Measurements from ENCODE around the gene RBM47. TPM values are rescaled to one million over a fixed set of nuclear protein-coding genes. Genes with fewer than 3 reads are reported as not detected.

RBM47 gene
- total RNA-seq, 2 experiments from 2014 or later, result 1.7 to 2.6 TPM

DNA sequence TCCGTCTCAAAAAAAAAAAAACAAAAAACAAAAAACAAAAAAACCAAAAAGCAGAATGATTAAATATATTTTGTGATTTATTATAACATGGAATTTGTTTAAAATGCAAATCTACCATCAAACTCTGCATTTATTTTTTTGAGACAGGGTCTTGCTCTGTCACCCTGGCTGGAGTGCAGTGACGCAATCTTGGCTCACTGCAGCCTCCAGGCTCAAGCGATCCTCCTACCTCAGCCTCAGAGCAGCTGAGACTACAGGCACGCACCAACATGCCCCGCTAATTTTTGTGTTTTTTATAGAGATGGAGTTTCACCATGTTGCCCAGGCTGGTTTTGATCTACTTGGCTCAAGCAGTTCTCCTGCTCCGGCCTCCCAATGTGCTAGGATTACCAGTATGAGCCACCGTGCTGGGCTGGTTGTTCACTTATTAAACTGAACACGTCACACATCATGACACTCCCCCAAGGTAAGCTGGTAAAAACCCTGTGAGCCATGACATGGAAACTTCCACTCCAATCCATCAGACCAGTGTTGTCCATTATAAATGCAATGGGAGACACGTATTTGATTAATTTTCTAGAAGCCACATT lies 45.7 kb downstream of the RBM47 start:
- POLR2A ChIA-PET, result no interaction called here
- no peak for DNase-seq
- peaks cover 2% of the 10 kb centered on the region for H3K27me3 Mint-ChIP-seq
- H3K27ac Mint-ChIP-seq, result no peak overlapping the region
- peaks cover 8% of the 10 kb centered on the region for H3K4me1 Mint-ChIP-seq (ENCODE audit: low read depth)
- intact Hi-C loops (cut with micrococcal nuclease), result no loop called here
- H3K9me3 Mint-ChIP-seq, result no peaks in the 10 kb centered on the region
- no peak overlapping the region for H3K4me3 Mint-ChIP-seq
- H3K36me3 Mint-ChIP-seq, result no peaks in the 10 kb centered on the region
- CTCF ChIA-PET, result no interaction called here

DNA sequence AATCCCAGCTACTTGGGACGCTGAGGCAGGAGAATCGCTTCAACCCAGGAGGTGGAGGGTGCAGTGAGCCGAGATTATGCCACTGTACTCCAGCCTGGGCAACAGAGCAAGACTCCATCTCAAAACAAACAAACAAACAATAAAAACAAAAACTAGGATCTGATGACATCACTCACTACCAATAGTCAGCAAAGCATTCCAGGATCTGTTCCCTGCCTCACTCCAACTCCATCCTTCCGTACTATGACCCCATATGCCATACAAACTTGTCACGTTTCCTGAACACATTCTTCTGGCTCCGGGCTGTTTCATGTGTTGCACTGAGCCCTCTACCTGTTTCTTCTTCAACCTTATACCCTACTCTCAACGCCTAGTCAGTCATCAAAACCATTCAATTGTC lies 47.3 kb downstream of the RBM47 start:
- peaks cover 2% of the 10 kb centered on the region for H3K27me3 Mint-ChIP-seq
- CTCF ChIA-PET, result no interaction called here
- no peaks in the 10 kb centered on the region for H3K9me3 Mint-ChIP-seq
- DNase-seq, result no peak
- no peaks in the 10 kb centered on the region for H3K36me3 Mint-ChIP-seq
- POLR2A ChIA-PET, result no interaction called here
- H3K4me1 Mint-ChIP-seq (ENCODE audit: low read depth), result peaks cover 8% of the 10 kb centered on the region
- intact Hi-C loops (cut with micrococcal nuclease), result no loop called here
- H3K27ac Mint-ChIP-seq, result no peak overlapping the region
- H3K4me3 Mint-ChIP-seq, result no peak overlapping the region

DNA sequence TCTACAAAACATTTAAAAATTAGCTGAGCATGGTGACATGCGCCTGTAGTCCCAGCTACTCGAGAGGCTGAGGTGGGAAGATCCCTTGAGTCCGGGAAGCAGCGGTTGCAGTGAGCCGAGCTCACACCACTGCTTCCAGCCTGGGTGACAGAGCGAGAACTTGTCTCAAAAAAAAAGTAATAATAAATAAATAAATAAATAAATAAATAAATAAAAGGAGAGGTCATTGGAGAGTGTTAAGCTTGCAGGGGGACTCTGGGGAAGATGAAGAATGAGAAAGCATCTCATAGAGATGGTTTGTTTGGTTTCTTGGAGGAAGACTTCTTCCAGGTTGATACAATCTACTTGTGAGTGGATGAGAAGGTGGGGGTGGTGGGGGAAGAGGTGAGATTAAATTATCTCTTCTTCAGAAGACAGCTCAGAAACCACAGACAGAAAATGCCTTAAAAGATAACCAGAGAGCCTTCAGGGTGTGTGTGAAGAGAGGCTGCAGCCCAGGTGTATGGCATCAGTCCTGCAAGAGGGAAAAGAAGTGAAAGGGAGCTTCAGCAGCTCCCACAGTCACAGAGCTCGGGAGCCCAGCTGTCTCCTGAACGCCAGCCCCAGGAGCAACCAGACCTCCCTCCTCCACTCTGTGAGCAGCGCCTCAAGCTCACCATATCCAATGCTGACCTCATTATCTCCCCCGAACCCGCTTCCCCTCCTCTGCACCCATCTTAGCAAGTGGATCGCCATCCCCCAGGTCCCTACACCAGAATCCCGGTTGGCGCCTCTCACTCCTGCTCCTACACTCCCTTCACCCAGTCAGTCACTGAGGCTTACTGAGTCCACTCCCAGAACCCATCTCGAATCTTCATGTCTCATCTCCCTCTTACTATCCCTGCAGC lies 48.2 kb downstream of the RBM47 start:
- intact Hi-C loops (cut with micrococcal nuclease), result no loop called here
- peaks cover 2% of the 10 kb centered on the region for H3K27me3 Mint-ChIP-seq

DNA sequence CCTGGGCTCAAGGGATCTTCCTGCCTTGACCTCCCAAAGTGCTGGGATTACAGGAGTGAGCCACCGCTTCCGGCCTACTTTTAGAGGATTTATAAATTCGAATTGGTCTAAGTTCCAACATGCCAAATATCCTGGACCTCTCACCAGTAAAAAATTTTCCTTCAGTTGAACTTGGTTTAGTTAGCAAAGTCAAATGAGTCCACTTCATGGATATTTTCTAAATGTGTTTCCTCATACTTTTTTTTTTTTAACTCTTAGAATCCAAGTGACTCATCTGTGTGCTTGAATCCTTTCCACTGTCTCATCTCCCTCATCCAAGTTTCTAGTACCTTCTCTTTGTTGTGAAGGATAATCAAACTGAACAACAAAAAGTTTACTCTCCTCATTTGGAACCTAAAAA lies 49.7 kb downstream of the RBM47 start:
- intact Hi-C loops (cut with micrococcal nuclease), result no loop called here
- CTCF ChIA-PET, result no interaction called here

More for the DNA sequence above, 48.2 kb downstream of the RBM47 start:
- Mint-ChIP-seq H3K4me3 (no peak overlapping the region), H3K27ac (no peak overlapping the region), H3K36me3 (no peaks in the 10 kb centered on the region), H3K9me3 (no peaks in the 10 kb centered on the region), H3K4me1 (ENCODE audit: low read depth) (peaks cover 16% of the 10 kb centered on the region)
- POLR2A ChIA-PET, result interaction anchor here (0.7 kb wide), 1 partner anchor 1313 kb away, joined by 3 read pairs; no protein-coding TSS in a partner anchor
- CTCF ChIA-PET, result interaction anchor here (0.6 kb wide), 2 partner anchors 259 to 262 kb away, joined by 3 read pairs; no protein-coding TSS in a partner anchor
- DNase-seq, result peak; percentile 12

DNA sequence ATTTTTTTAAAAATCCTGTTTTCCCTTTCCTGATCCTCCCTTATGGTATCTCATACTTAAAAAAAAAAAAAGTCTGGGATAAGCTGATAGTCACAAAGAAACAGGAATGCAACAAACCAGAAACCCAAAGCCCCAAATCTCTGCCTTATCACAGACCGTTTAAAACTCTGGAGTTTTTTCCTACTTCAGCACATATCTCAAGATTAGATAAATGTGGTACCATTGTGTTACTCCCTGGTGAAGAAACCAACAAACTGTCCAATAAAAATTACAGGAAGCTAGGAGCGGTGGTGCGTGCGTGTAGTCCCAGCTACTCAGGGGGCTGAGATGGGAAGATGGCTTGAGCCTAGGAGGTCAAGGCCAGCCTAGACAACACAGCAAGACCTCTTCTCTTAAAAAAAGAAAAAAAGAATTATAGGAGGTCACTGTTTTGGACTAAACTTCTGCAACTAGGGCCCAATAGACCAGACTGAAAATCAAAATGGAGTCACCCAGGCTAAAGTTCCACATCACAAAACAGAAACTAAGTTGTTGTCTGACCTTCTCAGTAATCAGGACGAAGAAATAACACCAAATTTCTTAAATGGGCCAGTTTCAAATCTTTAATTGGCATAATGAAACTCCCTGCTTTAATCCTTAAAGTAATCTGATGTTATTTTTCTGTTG lies 51.9 kb downstream of the RBM47 start:
- ChIA-PET POLR2A (no interaction called here), CTCF (interaction anchor here (0.6 to 0.9 kb wide), 2 partner anchors 77 to 263 kb away, joined by 3 read pairs; no protein-coding TSS in a partner anchor)
- Mint-ChIP-seq H3K9me3 (no peaks in the 10 kb centered on the region), H3K36me3 (no peaks in the 10 kb centered on the region), H3K4me3 (no peak overlapping the region), H3K4me1 (ENCODE audit: low read depth) (peaks cover 31% of the 10 kb centered on the region), H3K27ac (no peak overlapping the region), H3K27me3 (peaks cover 2% of the 10 kb centered on the region)
- intact Hi-C loops (cut with micrococcal nuclease), result no loop called here
- DNase-seq, result no peak

More for the DNA sequence above, 49.7 kb downstream of the RBM47 start:
- no peak for DNase-seq
- H3K4me1 Mint-ChIP-seq (ENCODE audit: low read depth), result peaks cover 21% of the 10 kb centered on the region
- POLR2A ChIA-PET, result no interaction called here
- H3K9me3 Mint-ChIP-seq, result no peaks in the 10 kb centered on the region
- no peaks in the 10 kb centered on the region for H3K36me3 Mint-ChIP-seq
- peaks cover 2% of the 10 kb centered on the region for H3K27me3 Mint-ChIP-seq
- no peak overlapping the region for H3K4me3 Mint-ChIP-seq
- H3K27ac Mint-ChIP-seq, result no peak overlapping the region

DNA sequence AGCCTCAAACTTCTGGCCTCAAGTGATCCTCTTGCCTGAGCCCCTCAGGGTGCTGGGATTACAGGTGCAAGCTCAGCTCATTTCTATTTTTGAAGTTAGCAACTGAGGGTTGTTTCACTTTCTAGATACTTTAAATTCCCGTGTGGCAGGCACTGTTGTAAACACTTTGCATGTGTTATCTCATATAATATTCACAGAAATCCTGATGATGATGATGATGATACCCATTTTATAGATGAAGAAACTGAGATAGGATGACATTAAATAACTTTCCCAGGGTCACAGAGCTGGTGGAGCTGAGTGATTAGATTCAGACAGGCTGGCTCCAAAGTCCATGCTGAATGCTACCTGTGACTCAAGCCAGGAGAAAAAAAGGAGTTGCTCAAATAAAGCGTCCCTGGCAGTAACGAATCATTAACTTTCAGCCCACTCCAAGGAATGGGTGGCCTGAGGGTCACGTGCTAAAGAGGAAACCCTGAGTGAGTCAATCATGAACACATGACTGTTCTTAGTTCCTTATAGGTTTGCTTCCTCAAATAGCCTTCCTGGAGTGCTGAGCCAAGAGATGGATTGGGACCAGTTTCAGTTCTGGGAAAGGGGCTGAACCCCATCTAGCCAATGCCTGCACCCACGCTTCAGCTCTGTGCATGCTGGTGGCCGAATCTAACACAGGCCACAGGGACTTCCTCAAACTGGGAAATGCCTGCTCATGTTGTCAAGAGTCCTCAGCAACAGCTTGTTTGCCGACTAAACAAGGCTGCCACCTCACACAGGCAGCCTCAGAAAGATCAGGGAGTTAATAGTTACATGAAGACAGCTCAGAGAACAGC lies 52.8 kb downstream of the RBM47 start:
- intact Hi-C loops (cut with micrococcal nuclease), result no loop called here
- CTCF ChIA-PET, result no interaction called here

DNA sequence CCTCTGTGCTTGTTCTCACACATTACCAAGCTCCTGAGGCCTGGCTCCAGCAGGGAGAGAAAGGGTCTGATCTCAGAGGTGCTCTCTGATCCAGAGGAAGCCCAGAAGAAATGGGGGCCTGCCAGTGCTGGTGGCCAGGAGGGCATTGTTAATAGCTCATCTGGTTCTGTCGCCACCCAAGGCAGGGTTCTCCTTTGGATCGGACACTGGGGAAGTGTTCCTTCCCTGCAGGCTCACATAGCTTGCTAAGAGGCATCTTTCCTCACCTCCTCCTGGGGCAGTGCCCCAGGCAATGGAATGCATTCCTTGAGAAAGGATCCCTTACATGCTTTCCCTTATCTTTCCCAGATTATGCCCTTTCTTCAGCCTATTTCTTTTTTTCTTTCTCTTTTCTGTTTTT lies 53.8 kb downstream of the RBM47 start:
- ChIA-PET CTCF (no interaction called here), POLR2A (no interaction called here)
- no peaks in the 10 kb centered on the region for H3K27me3 Mint-ChIP-seq
- H3K9me3 Mint-ChIP-seq, result no peaks in the 10 kb centered on the region
- H3K27ac Mint-ChIP-seq, result no peak overlapping the region
- no peak for DNase-seq
- peaks cover 26% of the 10 kb centered on the region for H3K4me1 Mint-ChIP-seq (ENCODE audit: low read depth)
- no peak overlapping the region for H3K4me3 Mint-ChIP-seq
- no peaks in the 10 kb centered on the region for H3K36me3 Mint-ChIP-seq
- intact Hi-C loops (cut with micrococcal nuclease), result no loop called here

More for the DNA sequence above, 52.8 kb downstream of the RBM47 start:
- Mint-ChIP-seq H3K27ac (no peak overlapping the region), H3K4me1 (ENCODE audit: low read depth) (peaks cover 29% of the 10 kb centered on the region), H3K27me3 (no peaks in the 10 kb centered on the region), H3K9me3 (no peaks in the 10 kb centered on the region), H3K36me3 (no peaks in the 10 kb centered on the region), H3K4me3 (no peak overlapping the region)
- DNase-seq, result peak; percentile 26
- POLR2A ChIA-PET, result no interaction called here

DNA sequence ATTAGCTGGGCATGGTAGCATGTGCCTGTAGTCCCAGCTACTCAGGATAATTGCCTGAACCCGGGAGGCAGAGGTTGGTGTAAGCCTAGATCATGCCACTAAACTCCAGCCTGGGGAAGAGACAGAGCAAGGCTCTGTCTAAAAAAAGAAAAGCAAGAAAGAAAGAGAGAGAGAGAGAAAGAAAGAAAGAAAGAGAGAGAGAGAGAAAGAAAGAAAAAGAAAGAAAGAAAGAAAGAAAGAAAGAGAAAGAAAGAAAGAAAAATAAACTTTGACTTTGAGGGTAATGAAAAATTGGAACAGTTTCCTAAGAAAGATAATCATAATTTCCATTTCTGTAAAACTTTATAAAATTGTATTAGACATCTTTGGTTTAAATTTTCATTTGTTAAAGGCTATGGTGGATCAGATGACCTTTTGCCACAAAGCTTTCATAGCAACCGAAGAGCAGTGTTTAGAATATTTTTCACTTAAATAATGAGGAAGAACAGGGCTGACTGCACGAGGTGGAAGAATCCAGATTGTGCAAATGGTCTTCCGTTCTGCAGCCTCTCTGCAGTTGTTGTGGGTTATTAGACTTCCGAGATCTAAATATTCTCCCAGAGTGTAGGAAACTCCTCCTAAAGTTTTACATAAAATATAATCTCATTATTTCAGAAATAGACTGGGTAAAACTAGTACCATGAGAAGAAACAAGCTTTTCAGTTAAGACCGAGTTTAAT lies 55.9 kb downstream of the RBM47 start:
- no peak for DNase-seq
- intact Hi-C loops (cut with micrococcal nuclease), result no loop called here
- Mint-ChIP-seq H3K36me3 (no peaks in the 10 kb centered on the region), H3K4me3 (no peak overlapping the region), H3K9me3 (no peaks in the 10 kb centered on the region), H3K27me3 (peaks cover 3% of the 10 kb centered on the region), H3K27ac (no peak overlapping the region), H3K4me1 (ENCODE audit: low read depth) (peaks cover 26% of the 10 kb centered on the region)
- ChIA-PET POLR2A (no interaction called here), CTCF (no interaction called here)

DNA sequence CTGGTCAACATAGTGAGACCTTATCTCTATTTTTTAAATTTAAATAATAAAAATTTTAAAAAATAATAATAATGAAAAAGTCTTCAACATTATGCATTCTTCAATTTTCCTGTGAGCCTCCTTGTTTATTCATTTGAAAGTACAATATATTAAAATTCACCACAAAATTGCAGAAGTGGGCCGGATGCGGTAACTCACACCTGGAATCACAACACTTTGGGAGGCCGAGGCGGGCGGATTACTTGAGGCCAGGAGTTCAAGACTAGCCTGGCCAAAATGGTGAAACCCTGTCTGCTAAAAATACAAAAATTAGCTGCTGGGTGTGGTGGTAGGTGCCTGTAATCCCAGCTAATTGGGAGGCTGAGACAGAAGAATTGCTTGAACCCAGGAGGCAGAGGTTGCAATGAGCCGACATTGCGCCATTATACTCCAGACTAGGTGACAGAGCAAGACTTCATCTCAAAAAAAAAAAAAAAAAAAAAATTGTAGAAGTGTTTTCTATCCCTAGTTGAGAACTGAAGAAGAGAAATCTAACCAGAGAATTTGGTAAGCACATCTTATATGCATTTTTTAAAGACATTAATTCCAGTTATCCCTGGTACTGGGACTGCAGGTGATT lies 56.9 kb downstream of the RBM47 start:
- Mint-ChIP-seq H3K36me3 (no peaks in the 10 kb centered on the region), H3K27me3 (peaks cover 3% of the 10 kb centered on the region), H3K4me3 (no peak overlapping the region), H3K4me1 (ENCODE audit: low read depth) (peaks cover 26% of the 10 kb centered on the region), H3K27ac (no peak overlapping the region), H3K9me3 (no peaks in the 10 kb centered on the region)
- DNase-seq, result no peak
- ChIA-PET POLR2A (interaction anchor here (0.7 kb wide), 1 partner anchor 9 kb away, joined by 4 read pairs; no protein-coding TSS in a partner anchor), CTCF (no interaction called here)
- intact Hi-C loops (cut with micrococcal nuclease), result no loop called here

DNA sequence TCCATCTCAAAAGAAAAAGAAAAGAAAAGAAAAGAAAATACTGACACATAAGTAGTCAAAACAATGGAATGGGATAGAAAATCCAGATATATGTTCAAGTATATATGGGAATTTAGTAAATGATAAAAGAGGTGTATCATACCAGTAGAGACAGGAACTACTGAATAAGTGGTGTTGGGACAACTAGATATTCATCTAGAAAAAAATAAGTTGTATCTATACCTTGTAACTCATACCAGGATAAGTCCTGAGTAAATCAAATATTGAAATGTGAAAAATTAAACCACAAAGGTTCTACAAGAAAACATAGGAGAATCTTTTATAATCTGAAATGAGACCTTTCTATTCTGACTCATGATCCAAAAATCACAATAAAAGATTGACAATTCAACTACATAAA lies 58.5 kb downstream of the RBM47 start:
- peaks cover 15% of the 10 kb centered on the region for H3K4me1 Mint-ChIP-seq (ENCODE audit: low read depth)
- no peak overlapping the region for H3K4me3 Mint-ChIP-seq
- H3K27me3 Mint-ChIP-seq, result peaks cover 3% of the 10 kb centered on the region
- no peak for DNase-seq
- H3K27ac Mint-ChIP-seq, result no peak overlapping the region
- CTCF ChIA-PET, result no interaction called here
- no peaks in the 10 kb centered on the region for H3K36me3 Mint-ChIP-seq
- POLR2A ChIA-PET, result no interaction called here
- H3K9me3 Mint-ChIP-seq, result no peaks in the 10 kb centered on the region
- intact Hi-C loops (cut with micrococcal nuclease), result no loop called here

DNA sequence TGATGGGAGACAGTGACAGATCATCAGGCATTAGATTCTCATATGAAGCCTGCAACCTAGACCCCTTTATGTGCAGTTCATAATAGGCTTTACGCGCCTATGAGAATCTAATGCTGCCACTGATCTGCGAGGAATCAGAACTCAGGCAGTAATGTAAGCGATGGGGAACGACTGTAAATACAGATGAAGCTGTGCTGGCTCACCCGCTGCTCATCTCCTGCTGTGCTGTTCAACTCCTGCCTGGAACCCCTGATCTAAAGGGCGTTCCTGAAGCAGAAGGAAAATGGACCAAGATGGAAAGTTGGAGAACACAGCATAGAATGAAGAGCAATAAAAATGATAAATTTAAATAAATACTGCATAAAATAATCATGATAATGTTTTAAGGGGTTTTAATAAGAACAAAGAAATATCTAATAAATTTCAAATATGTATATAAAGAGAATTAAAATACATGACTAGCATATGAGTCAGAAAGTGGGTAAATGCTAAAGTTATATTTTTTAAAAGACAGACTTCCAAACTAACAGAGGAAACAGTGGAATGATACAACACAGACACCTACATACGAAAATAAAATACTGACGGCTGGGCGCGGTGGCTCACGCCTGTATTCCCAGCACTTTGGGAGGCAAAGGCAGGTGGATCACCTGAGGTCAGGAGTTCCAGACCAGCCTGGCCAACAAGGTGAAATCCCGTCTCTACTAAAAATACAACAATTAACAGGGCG lies 59.2 kb downstream of the RBM47 start:
- Mint-ChIP-seq H3K27ac (no peak overlapping the region), H3K9me3 (no peaks in the 10 kb centered on the region), H3K27me3 (peaks cover 3% of the 10 kb centered on the region), H3K4me3 (no peak overlapping the region), H3K36me3 (no peaks in the 10 kb centered on the region), H3K4me1 (ENCODE audit: low read depth) (peaks cover 13% of the 10 kb centered on the region)
- CTCF ChIA-PET, result no interaction called here
- POLR2A ChIA-PET, result no interaction called here
- DNase-seq, result no peak
- intact Hi-C loops (cut with micrococcal nuclease), result no loop called here

Measured in activated CD4-positive, alpha-beta memory T cell treated with anti-CD3 and anti-CD28 coated beads for 36 hours (primary cell).